GM21825 (cell line): ENCODE results near the gene BIN2.
"Not testable (repeated sequence)": the region's sequence is repeated elsewhere in the genome, so short reads cannot be mapped to it uniquely, and the experiment has no call there.

ENCODE experiments used
- ATAC-seq: cut with Tn5 transposase; IDR thresholded peaks from one replicate; pipeline ENCODE4 v1.9.1; 2021; ENCODE audit warnings: mild to moderate bottlenecking, moderate library complexity; ENCODE audit not compliant: unreplicated experiment

The BIN2 gene

GRCh38 chr12:51346581-51346980 is 22.6 kb upstream of the BIN2 start, which contains the start of gene CELA1:
CELA1 (minus strand) TSS chr12:51346679; CDS start chr12:51346638, 41 bp downstream.
- no peak for ATAC-seq

GRCh38 chr12:51345681-51346080 is 21.7 kb upstream of the BIN2 start:
- no peak for ATAC-seq

DNA sequence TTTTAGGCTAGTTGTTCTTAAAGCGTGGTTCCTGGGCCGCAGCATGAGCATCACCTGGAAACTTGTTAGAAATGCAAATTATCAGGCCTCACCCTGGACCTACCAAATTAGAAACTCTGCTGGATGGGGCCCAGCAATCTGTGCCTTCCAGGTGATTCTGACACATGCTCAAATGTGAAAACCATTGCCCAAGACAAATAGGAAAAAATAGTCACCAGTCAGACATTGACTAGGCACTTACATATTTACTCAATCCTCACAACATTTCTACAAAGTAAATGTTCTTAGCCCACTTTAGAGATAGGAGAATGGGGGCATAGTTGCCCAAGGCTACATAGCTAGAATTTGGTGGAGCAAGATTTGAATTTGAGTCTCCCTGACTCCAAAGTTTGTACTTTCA is 19.2 kb upstream of the BIN2 start:
- ATAC-seq: no peak

- no peak for ATAC-seq
Measured at GRCh38 chr12:51342416-51342815, 18.4 kb upstream of the BIN2 start.

GRCh38 chr12:51341251-51342007 is 17.5 kb upstream of the BIN2 start:
- ATAC-seq: peak; percentile 52

DNA sequence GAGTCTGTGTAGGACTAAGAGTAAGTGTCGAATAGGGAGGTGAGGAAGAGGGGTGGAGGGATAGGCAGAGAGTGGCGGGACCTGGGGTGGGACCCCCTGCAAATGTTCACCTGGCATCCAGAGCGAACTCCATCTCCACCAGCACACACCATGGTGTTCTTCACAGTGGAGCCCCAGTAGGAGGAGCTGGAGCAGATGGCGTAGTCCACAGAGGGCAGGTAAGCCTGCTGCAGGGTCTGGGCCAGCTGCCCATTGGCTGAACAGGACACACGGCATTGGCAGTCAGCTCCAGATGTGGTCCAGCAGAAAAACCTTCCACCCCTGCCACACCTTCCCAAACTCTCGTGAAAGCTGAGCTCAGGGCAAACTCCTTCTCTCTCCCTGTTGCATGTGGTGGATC is 15.8 kb upstream of the BIN2 start:
- no peak for ATAC-seq

- ATAC-seq: not testable (repeated sequence)
Measured at GRCh38 chr12:51337336-51337735, 13.4 kb upstream of the BIN2 start.

DNA sequence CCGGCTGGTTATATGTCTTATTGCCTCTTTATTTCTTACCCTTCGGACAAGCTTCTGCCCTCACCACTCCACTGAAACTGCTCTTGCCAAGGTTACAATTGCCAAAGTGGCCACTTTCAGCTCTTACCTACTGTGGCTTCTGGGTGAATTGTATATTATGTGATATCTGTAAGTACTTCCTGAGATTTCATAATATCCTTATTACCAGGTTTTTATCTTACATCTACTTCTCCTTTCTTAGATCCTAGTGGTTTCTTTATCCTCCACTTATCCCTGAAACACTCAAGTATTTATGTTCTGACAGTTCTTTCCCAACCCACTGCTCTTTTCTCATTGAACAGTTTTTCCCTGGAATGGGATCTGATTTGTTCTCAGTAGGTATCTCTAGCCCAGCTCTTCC is 12.0 kb upstream of the BIN2 start:
- no peak for ATAC-seq

DNA sequence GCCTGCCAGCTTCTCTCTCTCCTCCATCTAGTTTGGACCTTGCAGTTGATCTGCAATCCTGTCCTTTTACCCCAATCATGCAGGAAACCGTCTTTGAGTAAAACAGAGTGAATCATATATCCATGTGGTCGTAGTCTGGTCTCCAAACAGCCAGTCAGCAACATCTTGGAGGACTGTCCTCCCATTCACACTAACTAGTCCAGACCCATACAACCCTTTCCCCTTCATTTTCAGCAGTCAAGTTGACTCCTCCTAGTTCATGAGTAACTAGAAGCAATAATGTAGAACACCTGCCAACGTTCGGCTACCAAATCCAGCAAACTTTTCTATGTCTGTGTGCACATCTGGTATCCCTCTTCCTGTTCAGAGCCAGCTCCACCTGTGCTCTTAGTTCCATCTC is 10.8 kb upstream of the BIN2 start:
- no peak for ATAC-seq

GRCh38 chr12:51333536-51333935 is 9.6 kb upstream of the BIN2 start:
- ATAC-seq: no peak

- ATAC-seq: no peak
Measured at GRCh38 chr12:51330186-51330585, 6.2 kb upstream of the BIN2 start.

DNA sequence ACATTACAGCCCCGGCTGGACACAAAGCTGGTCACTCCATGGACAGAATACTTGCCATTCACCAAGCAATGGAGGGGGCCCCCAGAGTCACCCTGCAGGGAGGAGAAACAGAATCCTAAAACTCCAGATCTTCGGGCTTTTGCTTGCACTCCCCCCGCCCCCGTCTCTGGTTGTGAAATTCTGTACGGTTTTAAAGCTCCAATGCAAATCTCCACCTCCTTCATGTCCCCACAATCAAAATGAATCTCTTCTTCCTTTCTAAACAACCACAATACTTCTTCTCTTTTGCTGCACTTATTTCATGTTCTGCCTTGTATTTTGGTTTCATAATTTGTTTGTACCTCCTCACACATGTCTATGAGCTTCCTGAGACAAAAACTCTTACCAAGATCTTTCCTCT is 5.8 kb upstream of the BIN2 start:
- no peak for ATAC-seq

GRCh38 chr12:51328587-51328986 is 4.6 kb upstream of the BIN2 start:
- no peak for ATAC-seq

- ATAC-seq: peak; percentile 58
Measured at GRCh38 chr12:51326698-51327439, 2.9 kb upstream of the BIN2 start.

DNA sequence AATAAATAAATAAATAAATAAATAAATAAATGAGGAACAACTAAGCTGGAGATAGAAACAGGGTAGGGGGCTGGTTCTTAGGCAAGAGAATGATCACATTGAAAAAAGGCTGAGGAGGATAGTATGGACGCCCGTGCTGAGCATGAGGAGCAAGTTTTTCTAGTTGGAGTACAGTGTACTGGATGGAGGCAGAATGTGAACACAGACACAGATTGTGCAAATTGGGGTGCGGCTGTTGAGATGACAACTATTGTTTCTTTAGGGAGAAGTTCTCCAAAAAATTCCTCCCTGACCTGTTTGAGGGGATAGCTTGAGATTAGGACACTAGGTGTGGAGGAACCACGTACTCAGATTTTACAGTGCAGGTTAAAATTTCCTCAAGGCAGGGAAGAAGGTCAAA is 979 bp upstream of the BIN2 start:
- ATAC-seq: no peak

DNA sequence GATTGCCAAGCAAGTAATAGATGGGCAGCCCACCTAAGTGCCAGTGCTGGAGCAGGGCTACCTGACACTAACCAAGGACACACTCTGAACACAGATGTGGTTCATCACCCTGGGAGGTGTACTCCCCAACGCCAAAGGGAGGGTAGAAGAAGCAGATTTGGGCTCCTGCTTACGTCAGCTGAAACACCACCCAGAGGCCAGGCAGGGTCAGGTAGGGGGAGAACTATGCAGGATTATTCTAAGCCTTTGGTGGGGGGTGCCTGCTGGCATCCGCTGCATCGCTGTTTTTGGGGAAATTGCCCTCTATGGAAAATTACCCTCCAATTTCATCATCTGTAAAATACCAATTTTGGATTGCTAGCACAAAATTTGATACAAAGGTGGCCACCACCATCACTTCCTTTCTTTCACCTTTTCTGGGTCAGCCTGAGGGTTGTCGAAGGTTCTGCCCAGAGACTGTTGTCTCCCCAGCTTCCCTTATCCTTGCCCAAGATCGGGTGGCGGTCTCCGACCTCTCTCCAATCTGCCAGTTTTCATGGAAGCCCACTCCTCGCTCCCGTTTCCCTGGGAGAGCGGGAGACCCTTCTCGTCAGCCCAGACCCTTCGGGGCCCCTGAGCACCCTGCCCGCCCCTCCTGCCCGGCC is 535 bp downstream of the BIN2 start:
- peak; percentile 27 for ATAC-seq

DNA sequence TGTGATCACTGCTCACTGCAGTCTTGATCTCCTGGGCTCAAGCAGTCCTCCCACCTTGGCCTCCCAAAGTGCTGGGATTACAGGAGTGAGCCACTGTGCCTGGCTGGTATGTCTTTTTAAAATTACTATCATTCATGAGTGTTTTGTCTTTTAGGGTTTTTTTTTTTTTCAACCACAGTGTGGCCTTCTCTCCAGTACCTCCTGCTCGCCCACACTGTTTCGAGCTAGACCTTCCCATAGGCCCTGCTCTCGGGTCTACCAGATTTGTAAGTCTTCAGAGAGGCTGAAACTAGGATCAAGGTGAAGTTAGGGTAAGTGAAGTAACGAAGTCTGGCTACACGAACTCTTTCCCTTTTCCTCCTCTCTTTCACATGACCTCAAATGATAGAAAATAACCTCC is 1.5 kb downstream of the BIN2 start:
- ATAC-seq: no peak

DNA sequence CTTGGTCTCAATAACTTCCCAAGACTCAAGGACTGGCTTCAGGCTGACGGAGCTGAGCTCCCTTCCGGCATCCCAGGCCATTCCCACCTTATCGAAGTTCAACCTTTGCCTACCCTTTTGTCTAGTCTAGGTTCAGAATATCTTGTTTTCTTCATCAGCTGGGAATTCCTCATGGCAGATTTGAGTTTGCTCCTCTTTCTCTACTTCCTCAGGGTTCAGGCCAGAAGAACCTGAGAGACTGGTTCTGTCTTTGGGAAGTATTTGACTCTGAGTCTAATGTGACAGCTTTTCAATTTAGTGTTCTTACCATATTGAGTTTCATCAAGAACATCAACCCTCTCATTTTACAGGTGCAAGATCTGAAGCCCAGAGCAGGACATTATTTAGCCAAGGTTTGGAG is 2.1 kb downstream of the BIN2 start:
- no peak for ATAC-seq

DNA sequence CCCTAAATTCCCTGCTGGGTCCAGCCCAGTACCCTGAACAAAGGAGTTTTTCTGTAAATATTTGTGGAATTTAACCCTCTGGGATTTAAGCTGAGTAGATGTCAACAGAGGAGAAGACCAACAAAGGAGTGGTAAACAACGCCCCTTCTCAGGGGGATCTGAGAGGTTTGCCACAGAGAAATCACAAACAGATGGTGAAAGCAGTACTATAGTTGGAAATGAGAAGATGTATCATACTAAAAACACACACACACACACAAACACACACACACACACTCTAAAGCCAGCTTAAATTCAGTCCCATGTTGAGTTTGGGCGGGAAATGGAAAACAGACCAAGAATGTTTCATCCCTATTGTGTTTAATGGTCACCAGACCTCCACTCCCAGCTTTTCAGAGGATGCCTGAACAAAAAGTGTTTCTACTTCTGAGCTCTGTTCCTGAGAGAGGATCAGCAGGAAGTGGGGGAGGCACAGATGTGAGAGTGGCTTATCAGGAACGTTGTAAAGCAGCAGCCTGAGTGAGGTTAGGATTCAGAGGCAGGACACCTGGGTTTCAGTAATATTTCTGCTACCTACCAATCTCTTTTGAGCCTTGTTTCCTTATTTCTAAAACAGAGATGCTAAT is 3.2 kb downstream of the BIN2 start:
- ATAC-seq: no peak

DNA sequence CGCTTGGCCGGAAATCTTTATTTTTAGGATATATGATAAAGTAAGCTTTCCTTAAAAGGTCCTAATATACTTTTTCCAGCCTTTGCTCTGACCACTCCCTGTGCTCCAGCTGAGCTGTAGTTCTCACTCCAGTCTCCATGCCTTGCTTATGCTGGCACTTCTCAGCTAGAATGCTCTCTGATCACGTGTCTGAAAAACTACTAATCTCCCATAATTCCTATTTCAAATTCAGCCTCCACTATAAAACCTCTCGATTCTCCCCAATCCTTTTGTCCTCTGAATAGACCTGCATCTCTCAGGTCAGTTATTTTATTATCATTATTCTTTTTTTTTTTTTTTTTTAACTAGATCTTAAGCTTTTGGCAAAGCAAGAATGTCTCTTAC is 3.7 kb downstream of the BIN2 start:
- no peak for ATAC-seq

- no peak for ATAC-seq
Measured at GRCh38 chr12:51318846-51319599, 5.0 kb downstream of the BIN2 start.
